Neural cell (in vitro differentiated cells): ENCODE data around the gene PIGA. TPM values are rescaled to one million over a fixed set of nuclear protein-coding genes. Genes with fewer than 3 reads are reported as not detected.

ENCODE experiments used
- H2AFZ ChIP-seq: fragments of 200-600, 300-800 bp; sonication (generic), shearing (Covaris generic); 2 replicates; pipeline ENCODE4 v1.6.0; 2014; ENCODE audit warnings: low read depth, mild to moderate bottlenecking, antibody characterized with exemption, low read length, moderate library complexity
- H3F3A ChIP-seq: fragments of 200-600 bp; shearing (Covaris generic); 2 replicates; pipeline ENCODE4 v1.6.1; 2016; ENCODE audit warnings: mild to moderate bottlenecking, moderate library complexity, mixed read lengths, antibody characterized with exemption, low read length; ENCODE audit not compliant: insufficient read depth, poor library complexity, severe bottlenecking
- H3K27ac ChIP-seq: fragments of 200-600, 300-800 bp; sonication (generic), shearing (Covaris generic); 2 replicates; pipeline ENCODE4 v1.5.1; 2014; ENCODE audit warnings: mild to moderate bottlenecking, low read length, moderate library complexity
- H3K27me3 ChIP-seq: fragments of 300-800, 200-600 bp; sonication (generic), shearing (Covaris generic); 2 replicates; pipeline ENCODE4 v1.6.0; 2014; ENCODE audit warnings: mild to moderate bottlenecking, low read depth, low read length, moderate library complexity; ENCODE audit not compliant: insufficient read depth
- H3K36me3 ChIP-seq: fragments of 300-800, 200-600 bp; sonication (generic), shearing (Covaris generic); 2 replicates; pipeline ENCODE4 v1.5.1; 2014; ENCODE audit warnings: mild to moderate bottlenecking, antibody characterized with exemption, low read length, moderate library complexity; ENCODE audit not compliant: insufficient read depth
- H3K4me2 ChIP-seq: fragments of 300-800, 200-600 bp; sonication (generic), shearing (Covaris generic); 2 replicates; pipeline ENCODE4 v1.6.0; 2014; ENCODE audit warnings: mild to moderate bottlenecking, low read length
- H3K4me3 ChIP-seq: fragments of 300-800, 200-600 bp; sonication (generic), shearing (Covaris generic); 2 replicates; pipeline ENCODE4 v1.5.1; 2014; ENCODE audit warnings: mild to moderate bottlenecking, low read length, moderate library complexity
- H3K79me2 ChIP-seq: fragments of 200-600 bp; shearing (Covaris generic); replicated peaks from 2 replicates; pipeline ENCODE4 v1.6.0; 2014; ENCODE audit warnings: mild to moderate bottlenecking, low read length, moderate library complexity; ENCODE audit not compliant: insufficient read depth
- H3K9ac ChIP-seq: fragments of 300-800, 200-600 bp; sonication (generic), shearing (Covaris generic); 2 replicates; pipeline ENCODE4 v1.6.1; 2016; ENCODE audit warnings: mild to moderate bottlenecking, low read length, mixed read lengths
- H3K9me2 ChIP-seq: fragments of 200-600 bp; shearing (Covaris generic); 2 replicates; pipeline ENCODE4 v1.6.1; 2016; ENCODE audit warnings: mild to moderate bottlenecking, low read length, mixed read lengths; ENCODE audit not compliant: insufficient read depth
- H3K9me3 ChIP-seq: fragments of 200-600, 300-800 bp; sonication (generic), shearing (Covaris generic); 2 replicates; pipeline ENCODE4 v1.6.1; 2016; ENCODE audit warnings: mild to moderate bottlenecking, mixed run types, low read length, moderate library complexity, mixed read lengths
- H4K20me1 ChIP-seq: fragments of 200-600 bp; shearing (Covaris generic); 2 replicates; pipeline ENCODE4 v1.6.1; 2016; ENCODE audit warnings: mild to moderate bottlenecking, mixed run types; ENCODE audit not compliant: insufficient read depth
- EP300 ChIP-seq: fragments of 450-650 bp; conservative IDR thresholded peaks from 2 replicates; pipeline ENCODE4 v1.6.1; 2014; ENCODE audit warnings: antibody characterized with exemption, mild to moderate bottlenecking, moderate library complexity; ENCODE audit not compliant: poor library complexity, severe bottlenecking
- EZH2 ChIP-seq: fragments of 200-600, 300-800 bp; shearing (Covaris generic), sonication (generic); IDR thresholded peaks from 2 replicates; pipeline ENCODE4 v1.6.1; 2014; ENCODE audit warnings: antibody characterized with exemption, low read length, borderline replicate concordance, mild to moderate bottlenecking; ENCODE audit not compliant: insufficient read depth, poor library complexity, severe bottlenecking
- MXI1 ChIP-seq: fragments of 450-650 bp; conservative IDR thresholded peaks from 2 replicates; pipeline ENCODE4 v1.6.1; 2014; ENCODE audit warnings: antibody characterized with exemption, mild to moderate bottlenecking; ENCODE audit not compliant: poor library complexity, severe bottlenecking
- POLR2AphosphoS5 ChIP-seq: IDR thresholded peaks from 2 replicates; pipeline ENCODE4 v1.6.1; 2012
- RAD21 ChIP-seq: fragments of 450-650 bp; conservative IDR thresholded peaks from 2 replicates; pipeline ENCODE4 v1.6.1; 2014; ENCODE audit warnings: antibody characterized with exemption, mild to moderate bottlenecking, moderate library complexity
- SMC3 ChIP-seq: fragments of 450-650 bp; conservative IDR thresholded peaks from 2 replicates; pipeline ENCODE4 v1.6.1; 2014; ENCODE audit warnings: antibody characterized with exemption, mild to moderate bottlenecking, moderate library complexity; ENCODE audit not compliant: poor library complexity
- TAF1 ChIP-seq: IDR thresholded peaks from 2 replicates; pipeline ENCODE4 v1.6.1; 2012; ENCODE audit warnings: low read depth
- polyA plus RNA-seq: library from polyadenylated mRNA; depleted of rRNA; stranded (reverse); fragments of >200 nt; gene quantifications from 2 replicates; pipeline ENCODE4 v1.2.3, GENCODE V29; 2014
- TF ChIP-seq, protein P1 (sequence below): IDR thresholded peaks from 2 replicates; pipeline ENCODE4 v1.6.1; 2012; ENCODE audit warnings: borderline replicate concordance
- TF ChIP-seq, protein P2 (sequence below): fragments of 450-650 bp; IDR thresholded peaks from 2 replicates; pipeline ENCODE4 v1.5.1; 2014; ENCODE audit warnings: antibody characterized with exemption, mild to moderate bottlenecking, moderate library complexity; ENCODE audit not compliant: poor library complexity, severe bottlenecking

PIGA gene
- polyA plus RNA-seq, 1 donor from 2014 or later, result 17.5 TPM

DNA sequence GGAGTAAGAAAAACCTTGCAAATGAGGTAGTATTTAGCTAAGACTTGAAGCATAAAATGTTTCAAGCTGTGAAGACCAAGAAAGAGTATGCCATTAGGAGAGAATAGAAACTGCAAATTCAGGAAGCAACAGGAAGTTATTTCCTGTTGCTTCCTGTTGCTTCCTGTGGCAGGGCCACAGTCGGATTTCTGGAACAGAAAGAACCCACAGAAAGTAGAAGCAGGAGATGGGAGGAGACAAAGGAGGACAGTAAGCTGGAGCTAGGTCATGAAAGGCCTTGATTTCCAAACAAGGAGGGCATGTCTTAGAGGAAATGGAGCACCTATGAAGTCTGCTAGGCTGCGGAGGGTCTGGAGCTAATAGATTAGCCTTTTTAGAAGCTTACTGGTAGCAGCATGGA, 37.1 kb downstream of the PIGA start:
- Histone ChIP-seq H3K27ac (no peak overlapping the region), H4K20me1 (no peaks in the 10 kb centered on the region), H3K9ac (no peak overlapping the region), H3K27me3 (no peaks in the 10 kb centered on the region), H3K4me2 (no peak overlapping the region), H3K79me2 (no peaks in the 10 kb centered on the region), H2AFZ (no peak overlapping the region), H3K9me2 (no peaks in the 10 kb centered on the region), H3K9me3 (no peaks in the 10 kb centered on the region), H3F3A (no peaks in the 10 kb centered on the region), H3K36me3 (no peaks in the 10 kb centered on the region), H3K4me3 (no peak overlapping the region)
- TF ChIP-seq EP300, result no peak

GRCh38 chrX:15293451-15293850, 41.9 kb downstream of the PIGA start:
- Histone ChIP-seq H3K27me3 (no peaks in the 10 kb centered on the region), H2AFZ (no peak overlapping the region), H3K9me3 (no peaks in the 10 kb centered on the region), H3K36me3 (no peaks in the 10 kb centered on the region), H3K27ac (no peak overlapping the region), H3K4me3 (no peak overlapping the region), H3K9ac (no peak overlapping the region), H3F3A (no peaks in the 10 kb centered on the region), H3K9me2 (no peaks in the 10 kb centered on the region), H3K79me2 (no peaks in the 10 kb centered on the region), H3K4me2 (no peak overlapping the region), H4K20me1 (no peaks in the 10 kb centered on the region)
- TF ChIP-seq, protein P1, sequence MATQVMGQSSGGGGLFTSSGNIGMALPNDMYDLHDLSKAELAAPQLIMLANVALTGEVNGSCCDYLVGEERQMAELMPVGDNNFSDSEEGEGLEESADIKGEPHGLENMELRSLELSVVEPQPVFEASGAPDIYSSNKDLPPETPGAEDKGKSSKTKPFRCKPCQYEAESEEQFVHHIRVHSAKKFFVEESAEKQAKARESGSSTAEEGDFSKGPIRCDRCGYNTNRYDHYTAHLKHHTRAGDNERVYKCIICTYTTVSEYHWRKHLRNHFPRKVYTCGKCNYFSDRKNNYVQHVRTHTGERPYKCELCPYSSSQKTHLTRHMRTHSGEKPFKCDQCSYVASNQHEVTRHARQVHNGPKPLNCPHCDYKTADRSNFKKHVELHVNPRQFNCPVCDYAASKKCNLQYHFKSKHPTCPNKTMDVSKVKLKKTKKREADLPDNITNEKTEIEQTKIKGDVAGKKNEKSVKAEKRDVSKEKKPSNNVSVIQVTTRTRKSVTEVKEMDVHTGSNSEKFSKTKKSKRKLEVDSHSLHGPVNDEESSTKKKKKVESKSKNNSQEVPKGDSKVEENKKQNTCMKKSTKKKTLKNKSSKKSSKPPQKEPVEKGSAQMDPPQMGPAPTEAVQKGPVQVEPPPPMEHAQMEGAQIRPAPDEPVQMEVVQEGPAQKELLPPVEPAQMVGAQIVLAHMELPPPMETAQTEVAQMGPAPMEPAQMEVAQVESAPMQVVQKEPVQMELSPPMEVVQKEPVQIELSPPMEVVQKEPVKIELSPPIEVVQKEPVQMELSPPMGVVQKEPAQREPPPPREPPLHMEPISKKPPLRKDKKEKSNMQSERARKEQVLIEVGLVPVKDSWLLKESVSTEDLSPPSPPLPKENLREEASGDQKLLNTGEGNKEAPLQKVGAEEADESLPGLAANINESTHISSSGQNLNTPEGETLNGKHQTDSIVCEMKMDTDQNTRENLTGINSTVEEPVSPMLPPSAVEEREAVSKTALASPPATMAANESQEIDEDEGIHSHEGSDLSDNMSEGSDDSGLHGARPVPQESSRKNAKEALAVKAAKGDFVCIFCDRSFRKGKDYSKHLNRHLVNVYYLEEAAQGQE, result no peak
- TF ChIP-seq EZH2 (no peak), POLR2AphosphoS5 (no peak), SMC3 (no peak), TAF1 (no peak), EP300 (no peak), MXI1 (no peak)
- TF ChIP-seq, protein P2, sequence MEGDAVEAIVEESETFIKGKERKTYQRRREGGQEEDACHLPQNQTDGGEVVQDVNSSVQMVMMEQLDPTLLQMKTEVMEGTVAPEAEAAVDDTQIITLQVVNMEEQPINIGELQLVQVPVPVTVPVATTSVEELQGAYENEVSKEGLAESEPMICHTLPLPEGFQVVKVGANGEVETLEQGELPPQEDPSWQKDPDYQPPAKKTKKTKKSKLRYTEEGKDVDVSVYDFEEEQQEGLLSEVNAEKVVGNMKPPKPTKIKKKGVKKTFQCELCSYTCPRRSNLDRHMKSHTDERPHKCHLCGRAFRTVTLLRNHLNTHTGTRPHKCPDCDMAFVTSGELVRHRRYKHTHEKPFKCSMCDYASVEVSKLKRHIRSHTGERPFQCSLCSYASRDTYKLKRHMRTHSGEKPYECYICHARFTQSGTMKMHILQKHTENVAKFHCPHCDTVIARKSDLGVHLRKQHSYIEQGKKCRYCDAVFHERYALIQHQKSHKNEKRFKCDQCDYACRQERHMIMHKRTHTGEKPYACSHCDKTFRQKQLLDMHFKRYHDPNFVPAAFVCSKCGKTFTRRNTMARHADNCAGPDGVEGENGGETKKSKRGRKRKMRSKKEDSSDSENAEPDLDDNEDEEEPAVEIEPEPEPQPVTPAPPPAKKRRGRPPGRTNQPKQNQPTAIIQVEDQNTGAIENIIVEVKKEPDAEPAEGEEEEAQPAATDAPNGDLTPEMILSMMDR, result no peak

DNA sequence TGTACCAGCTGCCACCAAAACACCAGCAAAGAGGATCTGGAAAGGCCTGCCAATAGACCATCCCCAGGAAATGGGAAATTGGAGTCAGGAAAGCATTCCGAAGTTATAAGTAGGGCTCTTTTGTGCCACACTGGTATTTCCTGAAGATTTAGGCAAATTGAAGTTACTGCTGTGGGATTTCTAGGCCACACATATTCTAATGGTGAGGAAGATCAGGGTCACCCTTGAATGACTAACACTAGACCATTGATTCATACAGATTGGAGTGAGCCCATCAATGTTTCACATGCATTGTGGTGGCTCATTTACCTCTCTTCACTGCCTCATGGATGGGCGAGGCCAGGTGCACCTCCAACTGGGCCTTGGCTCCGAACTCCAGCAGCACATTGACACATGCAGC, 42.5 kb downstream of the PIGA start:
- Histone ChIP-seq H3K9me2 (no peaks in the 10 kb centered on the region), H3K9ac (no peak overlapping the region), H3K79me2 (no peaks in the 10 kb centered on the region), H3K4me3 (no peak overlapping the region), H3K27me3 (no peaks in the 10 kb centered on the region), H2AFZ (no peak overlapping the region), H3K36me3 (no peaks in the 10 kb centered on the region), H3K4me2 (no peak overlapping the region), H3K27ac (no peak overlapping the region), H4K20me1 (no peaks in the 10 kb centered on the region), H3K9me3 (no peaks in the 10 kb centered on the region), H3F3A (no peaks in the 10 kb centered on the region)
- TF ChIP-seq SMC3 (no peak), EZH2 (no peak), EP300 (no peak), POLR2AphosphoS5 (no peak), MXI1 (no peak), TAF1 (no peak), RAD21 (no peak)
- TF ChIP-seq, protein P2, result no peak
- TF ChIP-seq, protein P1, result no peak
